ENCODE measurements around the gene STMN1. TPM values are rescaled to one million over a fixed set of nuclear protein-coding genes. Genes with fewer than 3 reads are reported as not detected.

Gene STMN1
- total and polyA plus RNA-seq, 9 of the 15 experiments (the other 6 are each of a cell fraction or from before 2014, with no cell fraction given), result 269 to 2,153 (median 595) TPM

DNA sequence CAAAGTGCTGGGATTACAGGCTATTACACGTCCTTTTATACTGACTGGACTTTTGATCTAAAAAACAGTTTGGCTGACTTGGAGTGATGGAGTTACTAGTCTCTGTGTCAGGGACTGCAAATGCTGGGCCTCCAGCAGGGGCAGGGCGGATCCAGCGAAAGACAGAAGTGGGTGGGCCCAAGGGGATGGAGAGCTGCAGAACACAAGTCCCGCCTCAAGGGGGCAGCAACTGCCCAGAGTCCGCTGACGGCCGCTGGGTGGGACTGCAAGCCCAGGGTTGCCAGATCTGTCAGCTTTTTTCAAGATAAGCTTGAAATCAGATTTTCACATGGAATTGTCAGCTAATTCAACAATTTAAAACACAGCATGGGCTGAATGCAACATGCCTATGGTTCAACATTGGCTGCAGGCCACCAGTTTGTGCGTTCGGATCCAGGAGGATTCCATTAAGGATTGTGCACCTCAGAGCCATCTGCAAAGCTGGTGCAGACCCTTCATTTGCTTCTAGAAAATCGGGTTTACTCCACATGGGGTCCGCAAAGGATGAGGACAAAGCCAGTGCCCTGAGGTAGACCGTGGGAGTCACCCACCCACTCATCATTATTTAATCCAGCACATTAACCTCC, 10.7 kb downstream of the STMN1 start (continued):
- TF ChIP-seq ZNF592 (IDR thresholded peaks at IDR 0.05) (peak; percentile 80), TCF3 (CRISPR knock-in tag; IDR thresholded peaks at IDR 0.05) (peak; percentile 35; the same call in 1 of the 2 replicates), FOXK1 (CRISPR knock-in tag; IDR thresholded peaks at IDR 0.05; ENCODE audit: borderline replicate concordance) (no peak), ZNF143 (CRISPR knock-in tag; IDR thresholded peaks at IDR 0.05) (peak; percentile 70), MYNN (IDR thresholded peaks at IDR 0.05) (peak; percentile 69; the same call in 1 of the 2 replicates), MYNN (CRISPR knock-in tag; IDR thresholded peaks at IDR 0.05) (no peak), RB1 (IDR thresholded peaks at IDR 0.05; ENCODE audit: low read depth) (peak; percentile 87), POLR2AphosphoS2 (IDR thresholded peaks at IDR 0.05; ENCODE audit: low read length) (peak; percentile 84; the same call in 1 of the 2 replicates)
- TF ChIP-seq, protein P1, sequence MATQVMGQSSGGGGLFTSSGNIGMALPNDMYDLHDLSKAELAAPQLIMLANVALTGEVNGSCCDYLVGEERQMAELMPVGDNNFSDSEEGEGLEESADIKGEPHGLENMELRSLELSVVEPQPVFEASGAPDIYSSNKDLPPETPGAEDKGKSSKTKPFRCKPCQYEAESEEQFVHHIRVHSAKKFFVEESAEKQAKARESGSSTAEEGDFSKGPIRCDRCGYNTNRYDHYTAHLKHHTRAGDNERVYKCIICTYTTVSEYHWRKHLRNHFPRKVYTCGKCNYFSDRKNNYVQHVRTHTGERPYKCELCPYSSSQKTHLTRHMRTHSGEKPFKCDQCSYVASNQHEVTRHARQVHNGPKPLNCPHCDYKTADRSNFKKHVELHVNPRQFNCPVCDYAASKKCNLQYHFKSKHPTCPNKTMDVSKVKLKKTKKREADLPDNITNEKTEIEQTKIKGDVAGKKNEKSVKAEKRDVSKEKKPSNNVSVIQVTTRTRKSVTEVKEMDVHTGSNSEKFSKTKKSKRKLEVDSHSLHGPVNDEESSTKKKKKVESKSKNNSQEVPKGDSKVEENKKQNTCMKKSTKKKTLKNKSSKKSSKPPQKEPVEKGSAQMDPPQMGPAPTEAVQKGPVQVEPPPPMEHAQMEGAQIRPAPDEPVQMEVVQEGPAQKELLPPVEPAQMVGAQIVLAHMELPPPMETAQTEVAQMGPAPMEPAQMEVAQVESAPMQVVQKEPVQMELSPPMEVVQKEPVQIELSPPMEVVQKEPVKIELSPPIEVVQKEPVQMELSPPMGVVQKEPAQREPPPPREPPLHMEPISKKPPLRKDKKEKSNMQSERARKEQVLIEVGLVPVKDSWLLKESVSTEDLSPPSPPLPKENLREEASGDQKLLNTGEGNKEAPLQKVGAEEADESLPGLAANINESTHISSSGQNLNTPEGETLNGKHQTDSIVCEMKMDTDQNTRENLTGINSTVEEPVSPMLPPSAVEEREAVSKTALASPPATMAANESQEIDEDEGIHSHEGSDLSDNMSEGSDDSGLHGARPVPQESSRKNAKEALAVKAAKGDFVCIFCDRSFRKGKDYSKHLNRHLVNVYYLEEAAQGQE (IDR thresholded peaks at IDR 0.05; ENCODE audit: borderline replicate concordance), result peak; percentile 97
- TF ChIP-seq, protein P1 (CRISPR knock-in tag; IDR thresholded peaks at IDR 0.05; ENCODE audit: low read depth), result no peak
- TF ChIP-seq, protein P2, sequence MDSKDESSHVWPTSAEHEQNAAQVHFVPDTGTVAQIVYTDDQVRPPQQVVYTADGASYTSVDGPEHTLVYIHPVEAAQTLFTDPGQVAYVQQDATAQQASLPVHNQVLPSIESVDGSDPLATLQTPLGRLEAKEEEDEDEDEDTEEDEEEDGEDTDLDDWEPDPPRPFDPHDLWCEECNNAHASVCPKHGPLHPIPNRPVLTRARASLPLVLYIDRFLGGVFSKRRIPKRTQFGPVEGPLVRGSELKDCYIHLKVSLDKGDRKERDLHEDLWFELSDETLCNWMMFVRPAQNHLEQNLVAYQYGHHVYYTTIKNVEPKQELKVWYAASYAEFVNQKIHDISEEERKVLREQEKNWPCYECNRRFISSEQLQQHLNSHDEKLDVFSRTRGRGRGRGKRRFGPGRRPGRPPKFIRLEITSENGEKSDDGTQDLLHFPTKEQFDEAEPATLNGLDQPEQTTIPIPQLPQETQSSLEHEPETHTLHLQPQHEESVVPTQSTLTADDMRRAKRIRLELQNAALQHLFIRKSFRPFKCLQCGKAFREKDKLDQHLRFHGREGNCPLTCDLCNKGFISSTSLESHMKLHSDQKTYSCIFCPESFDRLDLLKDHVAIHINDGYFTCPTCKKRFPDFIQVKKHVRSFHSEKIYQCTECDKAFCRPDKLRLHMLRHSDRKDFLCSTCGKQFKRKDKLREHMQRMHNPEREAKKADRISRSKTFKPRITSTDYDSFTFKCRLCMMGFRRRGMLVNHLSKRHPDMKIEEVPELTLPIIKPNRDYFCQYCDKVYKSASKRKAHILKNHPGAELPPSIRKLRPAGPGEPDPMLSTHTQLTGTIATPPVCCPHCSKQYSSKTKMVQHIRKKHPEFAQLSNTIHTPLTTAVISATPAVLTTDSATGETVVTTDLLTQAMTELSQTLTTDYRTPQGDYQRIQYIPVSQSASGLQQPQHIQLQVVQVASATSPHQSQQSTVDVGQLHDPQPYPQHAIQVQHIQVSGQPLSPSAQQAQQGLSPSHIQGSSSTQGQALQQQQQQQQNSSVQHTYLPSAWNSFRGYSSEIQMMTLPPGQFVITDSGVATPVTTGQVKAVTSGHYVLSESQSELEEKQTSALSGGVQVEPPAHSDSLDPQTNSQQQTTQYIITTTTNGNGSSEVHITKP (IDR thresholded peaks at IDR 0.05; ENCODE audit: partially characterized antibody), result peak; percentile 31
